Esophagus squamous epithelium (tissue), 5 donors: ENCODE measurements around the gene KCNAB3. TPM values are rescaled to one million over a fixed set of nuclear protein-coding genes. Genes with fewer than 3 reads are reported as not detected.

Experiments used
- DNase-seq: peaks from one replicate; lab custom pipeline; 2025; lab: John Stamatoyannopoulos, UW
- H3K27ac ChIP-seq, 4 donors: fragments of 200-600 bp; sonication (generic); one replicate each; pipeline ENCODE4 v1.5.1; 2016 to 2019; ENCODE audit warnings: mild to moderate bottlenecking in 1 of 4
- H3K27me3 ChIP-seq, 4 donors: fragments of 200-600 bp; sonication (generic); 1 replicate in 3 of 4; 2 replicates in 1 of 4; pipeline versions ENCODE4 v1.5.1 to v1.6.0; 2017 to 2021; ENCODE audit warnings: antibody characterized with exemption in 1 of 4
- H3K36me3 ChIP-seq, 3 donors: fragments of 200-600 bp; sonication (generic); one replicate each; pipeline ENCODE4 v1.5.1; 2016 to 2019
- H3K4me1 ChIP-seq, 3 donors: fragments of 200-600 bp; sonication (generic); one replicate each; pipeline ENCODE4 v1.5.1; 2017 to 2019
- H3K4me3 ChIP-seq, 4 donors: fragments of 200-600 bp; sonication (generic); 1 replicate in 3 of 4; 2 replicates in 1 of 4; pipeline ENCODE4 v1.5.1; 2016 to 2019; ENCODE audit warnings: mild to moderate bottlenecking in 2 of 4, moderate library complexity in 1 of 4
- H3K9me3 ChIP-seq, 3 donors: fragments of 200-600 bp; sonication (generic); one replicate each; pipeline ENCODE4 v1.5.1; 2016 to 2019
- CTCF ChIP-seq, 6 experiments: fragments of 450-650 bp in 4 of 6; fragments of 200-600 bp in 2 of 6; sonication (generic) in 2 of 6; IDR thresholded peaks; one replicate each; pipeline ENCODE4 v1.5.1; 2016 to 2019; ENCODE audit warnings: antibody characterized with exemption in 6 of 6, mild to moderate bottlenecking in 4 of 6, moderate library complexity in 4 of 6
- POLR2A ChIP-seq, 4 donors: fragments of 450-650 bp; IDR thresholded peaks; one replicate each; pipeline ENCODE4 v1.6.1; 2017; ENCODE audit warnings: antibody characterized with exemption in 4 of 4, mild to moderate bottlenecking in 4 of 4, moderate library complexity in 3 of 4
- WGBS, 2 donors: methylation state at CpG; one replicate each; pipeline ENCODE4 v1.1.5; 2018; 5-methylcytosine and 5-hydroxymethylcytosine counted together
- intact Hi-C: fragments of 100-400 bp; cut with DNase I; formaldehyde crosslinking; loops from one replicate; pipeline ENCODE4 v1.15.0; 2022
- total RNA-seq, 4 donors: library from RNA; depleted of rRNA; stranded (reverse); fragments of >200 nt; gene quantifications; one replicate each; pipeline ENCODE4 v1.1.0, GENCODE V29; 2016
- donor health status: DM: yes; HTN: yes; CAD: no.

KCNAB3 gene
- total RNA-seq, 4 donors from 2014 or later, result 0.95 to 1.1 TPM; not detected in 2

DNA sequence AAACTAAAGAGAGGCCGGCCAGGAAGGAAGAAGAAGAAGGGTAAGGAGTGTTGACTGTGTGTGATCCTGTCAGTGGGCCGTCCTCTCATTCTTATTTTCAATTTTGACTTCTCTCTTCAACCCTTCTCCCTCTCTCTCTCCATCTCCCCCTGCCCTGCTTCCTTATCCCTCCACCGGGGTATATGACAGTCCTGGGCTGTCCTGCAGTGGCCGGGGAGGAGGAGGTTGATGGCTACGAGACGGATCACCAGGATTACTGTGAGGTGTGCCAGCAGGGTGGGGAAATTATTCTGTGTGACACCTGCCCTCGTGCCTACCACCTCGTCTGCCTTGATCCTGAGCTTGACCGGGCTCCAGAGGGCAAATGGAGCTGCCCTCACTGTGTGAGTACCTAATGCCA, 35.4 kb downstream of the KCNAB3 start:
- no peaks in the 10 kb centered on the region for H3K27me3 ChIP-seq
- 86 to 89% methylated on average over 5 to 9 of the region's 9 CpGs for WGBS, 2 donors
- peaks cover 34 to 94% (median 49%) of the 10 kb centered on the region in 3 donors for H3K36me3 ChIP-seq
- no peak overlapping the region for H3K27ac ChIP-seq
- TF ChIP-seq CTCF (IDR thresholded peaks at IDR 0.05), result no peak
- TF ChIP-seq POLR2A (IDR thresholded peaks at IDR 0.05), result no peak
- H3K4me1 ChIP-seq, result peaks cover 8 to 17% (median 9%) of the 10 kb centered on the region in 3 donors
- intact Hi-C loops, result no loop called here
- DNase-seq, result no peak
- no peak overlapping the region for H3K4me3 ChIP-seq
- no peaks in the 10 kb centered on the region for H3K9me3 ChIP-seq

DNA sequence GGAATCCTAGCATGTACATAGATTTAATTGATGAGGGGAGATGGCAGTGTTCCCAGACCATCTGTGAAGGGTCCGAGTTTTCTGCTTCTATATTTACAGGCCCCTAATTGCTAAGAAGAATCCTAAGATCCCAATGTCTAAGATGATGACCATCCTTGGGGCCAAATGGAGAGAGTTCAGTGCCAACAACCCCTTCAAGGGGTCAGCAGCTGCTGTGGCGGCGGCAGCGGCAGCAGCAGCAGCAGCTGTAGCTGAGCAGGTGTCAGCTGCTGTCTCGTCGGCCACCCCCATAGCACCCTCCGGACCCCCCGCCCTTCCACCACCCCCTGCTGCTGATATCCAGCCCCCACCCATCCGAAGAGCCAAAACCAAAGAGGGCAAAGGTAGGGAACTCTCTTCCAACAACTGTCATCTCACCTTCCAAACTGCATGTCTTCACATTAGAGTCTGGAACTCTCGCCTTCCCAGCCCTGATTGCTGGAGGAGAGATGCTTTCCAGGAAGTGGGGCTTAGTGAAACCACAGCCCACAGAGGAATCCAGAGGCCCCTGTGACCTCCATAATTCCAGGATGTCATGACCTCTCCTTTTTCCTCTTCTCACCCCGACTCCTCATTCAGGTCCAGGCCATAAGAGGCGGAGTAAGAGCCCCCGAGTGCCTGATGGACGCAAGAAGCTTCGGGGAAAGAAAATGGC, 36.3 kb downstream of the KCNAB3 start:
- Histone ChIP-seq H3K4me3 (no peak overlapping the region), H3K9me3 (no peaks in the 10 kb centered on the region), H3K27ac (no peak overlapping the region), H3K36me3 (peaks cover 30 to 86% (median 46%) of the 10 kb centered on the region in 3 donors), H3K27me3 (no peaks in the 10 kb centered on the region), H3K4me1 (peaks cover 17 to 26% (median 18%) of the 10 kb centered on the region in 3 donors)
- intact Hi-C loops, result no loop called here
- DNase-seq, result no peak
- 79 to 93% methylated on average over 3 to 14 of the region's 15 CpGs for WGBS, 2 donors
- TF ChIP-seq CTCF (IDR thresholded peaks at IDR 0.05) (no peak), POLR2A (IDR thresholded peaks at IDR 0.05) (no peak)

DNA sequence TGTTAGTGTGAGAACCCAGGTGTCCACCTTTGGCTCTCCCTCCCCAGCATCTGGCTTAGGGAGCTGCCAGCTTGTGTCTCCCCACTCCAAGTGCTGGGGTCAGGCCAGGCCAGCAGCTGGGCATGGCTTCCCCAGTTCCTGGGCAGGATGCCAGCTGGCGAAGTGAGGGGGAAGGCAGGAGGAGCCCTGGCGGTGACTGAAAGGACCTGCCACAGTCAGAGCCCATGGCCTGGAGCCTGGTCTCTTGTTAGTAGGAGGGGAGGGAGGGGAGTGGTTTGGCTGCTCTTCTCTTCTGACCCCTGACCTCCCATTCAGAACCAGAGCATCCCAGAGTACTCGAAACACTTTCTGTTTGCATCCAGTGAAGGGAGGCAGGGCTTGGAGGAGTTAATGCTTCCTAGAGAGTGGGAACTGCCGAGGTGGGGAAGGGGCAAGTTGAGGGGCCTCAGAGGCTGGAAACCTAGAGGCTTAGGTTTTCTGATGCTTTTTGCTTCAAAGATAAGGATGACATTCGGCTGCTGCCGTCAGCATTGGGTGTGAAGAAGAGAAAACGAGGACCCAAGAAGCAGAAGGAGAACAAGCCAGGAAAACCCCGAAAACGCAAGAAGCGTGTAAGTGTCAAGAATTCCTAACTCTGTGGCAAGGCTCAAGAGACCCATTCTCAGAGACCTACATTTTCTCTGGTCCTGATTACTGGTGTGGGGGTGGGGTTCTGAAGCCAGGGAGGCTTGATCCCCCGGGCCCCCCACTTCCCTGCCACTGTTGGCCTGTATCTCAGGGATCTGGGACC, 40.3 kb downstream of the KCNAB3 start:
- intact Hi-C loops, result no loop called here
- Histone ChIP-seq H3K27me3 (no peaks in the 10 kb centered on the region), H3K4me3 (peak overlapping the region in 3 of 4 donors; percentile 87 to 97 (median 91)), H3K36me3 (peaks cover 21 to 46% (median 25%) of the 10 kb centered on the region in 3 donors), H3K27ac (peak overlapping the region; percentile 98 to 99 (median 98)), H3K9me3 (no peaks in the 10 kb centered on the region), H3K4me1 (peaks cover 34 to 56% (median 45%) of the 10 kb centered on the region in 3 donors)
- peak; percentile 39 for DNase-seq
- peak in 5 of 6 experiments; percentile 48 to 78 (median 59) for TF ChIP-seq CTCF (IDR thresholded peaks at IDR 0.05)
- TF ChIP-seq POLR2A (IDR thresholded peaks at IDR 0.05), result no peak
- 21 to 25% methylated on average over 8 to 9 of the region's 11 CpGs for WGBS, 2 donors

GRCh38 chr17:7888184-7888920, 41.3 kb downstream of the KCNAB3 start, which contains the start of gene CHD3:
TSS of gene CHD3 (plus strand) at chr17:7888789. CDS start at chr17:7889001, 212 bp downstream.
- Histone ChIP-seq H3K27ac (peak within 1 kb of the TSS; percentile 98 to 99 (median 98)), H3K36me3 (peaks cover 13 to 36% (median 17%) of the 10 kb centered on the region in 3 donors), H3K4me3 (peak within 1 kb of the TSS; percentile 85 to 97 (median 89)), H3K4me1 (peaks cover 38 to 67% (median 45%) of the 10 kb centered on the region in 3 donors), H3K27me3 (no peaks in the 10 kb centered on the region), H3K9me3 (no peaks in the 10 kb centered on the region)
- DNase-seq, result no peak
- intact Hi-C loops, result no loop called here
- 8 to 16% methylated on average over 10 to 15 of the region's 18 CpGs for WGBS, 2 donors
- TF ChIP-seq POLR2A (IDR thresholded peaks at IDR 0.05), result peak in 2 of 4 donors; percentile 7 to 16
- no peak for TF ChIP-seq CTCF (IDR thresholded peaks at IDR 0.05)
